ENCODE data around the gene SEC23IP.

SEC23IP gene

GRCh38 chr10:119919271-119919670 lies 26.7 kb downstream of the SEC23IP start:
- Histone ChIP-seq H3K27ac (ENCODE audit: extremely low read depth, low read depth, low read length) (no peak overlapping the region), H3K9me3 (ENCODE audit: control insufficient read depth, insufficient read depth, low read depth, low read length) (no peaks in the 10 kb centered on the region), H3K4me1 (ENCODE audit: control insufficient read depth, insufficient read depth, low read length) (no peaks in the 10 kb centered on the region), H3K4me3 (ENCODE audit: low read depth, low read length) (no peak overlapping the region), H3K36me3 (ENCODE audit: control insufficient read depth in 2 of 2, insufficient read depth in 1 of 2, low read length in 2 of 2) (peaks cover 67 to 92% of the 10 kb centered on the region in 2 experiments)
- ChIA-PET POLR2A (no interaction called here), CTCF (interaction anchor here (0.6 to 1.8 kb wide), 5 partner anchors 60 to 792 kb away, joined by 3 to 4 read pairs (median 3); no protein-coding TSS in a partner anchor)
- TF ChIP-seq GLIS2 (tag by site-specific recombination; IDR thresholded peaks at IDR 0.05) = no peak
- TF ChIP-seq ZNF211 (tag by site-specific recombination; IDR thresholded peaks at IDR 0.05; ENCODE audit: low read depth) = no peak
- TF ChIP-seq MZF1 (tag by site-specific recombination; IDR thresholded peaks at IDR 0.05; ENCODE audit: borderline replicate concordance) = no peak
- TF ChIP-seq ZEB2 (tag by site-specific recombination; IDR thresholded peaks at IDR 0.05) = no peak
- no peak for TF ChIP-seq ZNF610 (tag by site-specific recombination; IDR thresholded peaks at IDR 0.05; ENCODE audit: borderline replicate concordance)
- no peak for TF ChIP-seq ZNF629 (tag by site-specific recombination; IDR thresholded peaks at IDR 0.05)
- no peak for TF ChIP-seq ZNF76 (tag by site-specific recombination; IDR thresholded peaks at IDR 0.05; ENCODE audit: borderline replicate concordance, low read depth)
- no peak for TF ChIP-seq ZNF426 (tag by site-specific recombination; IDR thresholded peaks at IDR 0.05)
- TF ChIP-seq ZNF354C (tag by site-specific recombination; IDR thresholded peaks at IDR 0.05; ENCODE audit: borderline replicate concordance, low read depth) = no peak
- no peak for TF ChIP-seq ZNF677 (tag by site-specific recombination; IDR thresholded peaks at IDR 0.05)
- no peak for TF ChIP-seq ZNF449 (tag by site-specific recombination; IDR thresholded peaks at IDR 0.05)
- TF ChIP-seq ZNF391 (tag by site-specific recombination; IDR thresholded peaks at IDR 0.05; ENCODE audit: borderline replicate concordance, low read depth) = no peak
- TF ChIP-seq SP3 (tag by site-specific recombination; IDR thresholded peaks at IDR 0.05) = no peak

GRCh38 chr10:119919826-119920225 lies 27.3 kb downstream of the SEC23IP start:
- Histone ChIP-seq H3K9me3 (ENCODE audit: control insufficient read depth, insufficient read depth, low read depth, low read length) (no peaks in the 10 kb centered on the region), H3K4me1 (ENCODE audit: control insufficient read depth, insufficient read depth, low read length) (no peaks in the 10 kb centered on the region), H3K36me3 (ENCODE audit: control insufficient read depth in 2 of 2, insufficient read depth in 1 of 2, low read length in 2 of 2) (peaks cover 72 to 91% of the 10 kb centered on the region in 2 experiments), H3K4me3 (ENCODE audit: low read depth, low read length) (no peak overlapping the region), H3K27ac (ENCODE audit: extremely low read depth, low read depth, low read length) (no peak overlapping the region)
- TF ChIP-seq, protein P1, sequence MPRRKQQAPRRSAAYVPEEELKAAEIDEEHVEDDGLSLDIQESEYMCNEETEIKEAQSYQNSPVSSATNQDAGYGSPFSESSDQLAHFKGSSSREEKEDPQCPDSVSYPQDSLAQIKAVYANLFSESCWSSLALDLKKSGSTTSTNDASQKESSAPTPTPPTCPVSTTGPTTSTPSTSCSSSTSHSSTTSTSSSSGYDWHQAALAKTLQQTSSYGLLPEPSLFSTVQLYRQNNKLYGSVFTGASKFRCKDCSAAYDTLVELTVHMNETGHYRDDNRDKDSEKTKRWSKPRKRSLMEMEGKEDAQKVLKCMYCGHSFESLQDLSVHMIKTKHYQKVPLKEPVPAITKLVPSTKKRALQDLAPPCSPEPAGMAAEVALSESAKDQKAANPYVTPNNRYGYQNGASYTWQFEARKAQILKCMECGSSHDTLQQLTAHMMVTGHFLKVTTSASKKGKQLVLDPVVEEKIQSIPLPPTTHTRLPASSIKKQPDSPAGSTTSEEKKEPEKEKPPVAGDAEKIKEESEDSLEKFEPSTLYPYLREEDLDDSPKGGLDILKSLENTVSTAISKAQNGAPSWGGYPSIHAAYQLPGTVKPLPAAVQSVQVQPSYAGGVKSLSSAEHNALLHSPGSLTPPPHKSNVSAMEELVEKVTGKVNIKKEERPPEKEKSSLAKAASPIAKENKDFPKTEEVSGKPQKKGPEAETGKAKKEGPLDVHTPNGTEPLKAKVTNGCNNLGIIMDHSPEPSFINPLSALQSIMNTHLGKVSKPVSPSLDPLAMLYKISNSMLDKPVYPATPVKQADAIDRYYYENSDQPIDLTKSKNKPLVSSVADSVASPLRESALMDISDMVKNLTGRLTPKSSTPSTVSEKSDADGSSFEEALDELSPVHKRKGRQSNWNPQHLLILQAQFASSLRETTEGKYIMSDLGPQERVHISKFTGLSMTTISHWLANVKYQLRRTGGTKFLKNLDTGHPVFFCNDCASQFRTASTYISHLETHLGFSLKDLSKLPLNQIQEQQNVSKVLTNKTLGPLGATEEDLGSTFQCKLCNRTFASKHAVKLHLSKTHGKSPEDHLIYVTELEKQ (tag by site-specific recombination; IDR thresholded peaks at IDR 0.05; ENCODE audit: borderline replicate concordance) = no peak
- ChIA-PET POLR2A (no interaction called here), CTCF (interaction anchor here (0.6 to 1.8 kb wide), 4 partner anchors 14 to 792 kb away, joined by 3 to 4 read pairs (median 3); no protein-coding TSS in a partner anchor)

DNA sequence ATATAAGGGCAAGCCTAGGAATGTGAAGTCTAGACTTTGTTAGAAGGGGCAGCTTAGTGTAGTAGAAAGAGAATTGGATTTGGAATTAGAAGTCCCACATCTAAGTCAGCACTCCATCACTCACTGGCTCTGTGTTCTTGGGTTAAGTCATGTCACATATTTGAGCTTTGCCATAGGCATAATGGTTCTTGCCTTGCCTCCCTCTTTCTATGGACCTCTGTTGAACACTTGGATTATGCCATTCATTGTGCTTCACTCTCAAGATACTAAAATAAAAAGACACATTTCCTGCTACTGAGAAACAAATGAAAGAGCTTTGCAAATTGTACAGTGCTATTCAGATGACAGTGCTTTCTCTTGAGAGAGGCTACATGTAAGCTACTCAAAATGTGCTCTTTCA lies 35.9 kb downstream of the SEC23IP start:
- Histone ChIP-seq H3K9me3 (ENCODE audit: control insufficient read depth, insufficient read depth, low read depth, low read length) (no peaks in the 10 kb centered on the region), H3K36me3 (ENCODE audit: control insufficient read depth in 2 of 2, insufficient read depth in 1 of 2, low read length in 2 of 2) (peaks cover 69 to 76% of the 10 kb centered on the region in 2 experiments), H3K4me1 (ENCODE audit: control insufficient read depth, insufficient read depth, low read length) (peaks cover 4% of the 10 kb centered on the region; the same call in 1 of the 2 replicates), H3K4me3 (ENCODE audit: low read depth, low read length) (no peak overlapping the region), H3K27ac (ENCODE audit: extremely low read depth, low read depth, low read length) (no peak overlapping the region)
- ChIA-PET POLR2A (no interaction called here), CTCF (interaction anchor here (0.6 to 1.1 kb wide), 5 partner anchors 13 to 375 kb away, joined by 3 to 6 read pairs (median 3); no protein-coding TSS in a partner anchor)
- TF ChIP-seq ZNF843 (tag by site-specific recombination; IDR thresholded peaks at IDR 0.05) (no peak), ZNF155 (tag by site-specific recombination; IDR thresholded peaks at IDR 0.05) (no peak), ZNF112 (tag by site-specific recombination; IDR thresholded peaks at IDR 0.05) (no peak), ZNF701 (tag by site-specific recombination; IDR thresholded peaks at IDR 0.05) (no peak), ZNF514 (tag by site-specific recombination; IDR thresholded peaks at IDR 0.05) (no peak), ZNF677 (tag by site-specific recombination; IDR thresholded peaks at IDR 0.05) (no peak), KLF9 (tag by site-specific recombination; IDR thresholded peaks at IDR 0.05; ENCODE audit: low read depth) (no peak), ZNF544 (tag by site-specific recombination; IDR thresholded peaks at IDR 0.05) (no peak)
- TF ChIP-seq, protein P2, sequence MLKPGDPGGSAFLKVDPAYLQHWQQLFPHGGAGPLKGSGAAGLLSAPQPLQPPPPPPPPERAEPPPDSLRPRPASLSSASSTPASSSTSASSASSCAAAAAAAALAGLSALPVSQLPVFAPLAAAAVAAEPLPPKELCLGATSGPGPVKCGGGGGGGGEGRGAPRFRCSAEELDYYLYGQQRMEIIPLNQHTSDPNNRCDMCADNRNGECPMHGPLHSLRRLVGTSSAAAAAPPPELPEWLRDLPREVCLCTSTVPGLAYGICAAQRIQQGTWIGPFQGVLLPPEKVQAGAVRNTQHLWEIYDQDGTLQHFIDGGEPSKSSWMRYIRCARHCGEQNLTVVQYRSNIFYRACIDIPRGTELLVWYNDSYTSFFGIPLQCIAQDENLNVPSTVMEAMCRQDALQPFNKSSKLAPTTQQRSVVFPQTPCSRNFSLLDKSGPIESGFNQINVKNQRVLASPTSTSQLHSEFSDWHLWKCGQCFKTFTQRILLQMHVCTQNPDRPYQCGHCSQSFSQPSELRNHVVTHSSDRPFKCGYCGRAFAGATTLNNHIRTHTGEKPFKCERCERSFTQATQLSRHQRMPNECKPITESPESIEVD (tag by site-specific recombination; IDR thresholded peaks at IDR 0.05) = no peak
- TF ChIP-seq, protein P3, sequence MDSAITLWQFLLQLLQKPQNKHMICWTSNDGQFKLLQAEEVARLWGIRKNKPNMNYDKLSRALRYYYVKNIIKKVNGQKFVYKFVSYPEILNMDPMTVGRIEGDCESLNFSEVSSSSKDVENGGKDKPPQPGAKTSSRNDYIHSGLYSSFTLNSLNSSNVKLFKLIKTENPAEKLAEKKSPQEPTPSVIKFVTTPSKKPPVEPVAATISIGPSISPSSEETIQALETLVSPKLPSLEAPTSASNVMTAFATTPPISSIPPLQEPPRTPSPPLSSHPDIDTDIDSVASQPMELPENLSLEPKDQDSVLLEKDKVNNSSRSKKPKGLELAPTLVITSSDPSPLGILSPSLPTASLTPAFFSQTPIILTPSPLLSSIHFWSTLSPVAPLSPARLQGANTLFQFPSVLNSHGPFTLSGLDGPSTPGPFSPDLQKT (IDR thresholded peaks at IDR 0.05; ENCODE audit: borderline replicate concordance, low read depth, low read length) = no peak
